Measurements from ENCODE around the gene COL4A1.

The COL4A1 gene

DNA sequence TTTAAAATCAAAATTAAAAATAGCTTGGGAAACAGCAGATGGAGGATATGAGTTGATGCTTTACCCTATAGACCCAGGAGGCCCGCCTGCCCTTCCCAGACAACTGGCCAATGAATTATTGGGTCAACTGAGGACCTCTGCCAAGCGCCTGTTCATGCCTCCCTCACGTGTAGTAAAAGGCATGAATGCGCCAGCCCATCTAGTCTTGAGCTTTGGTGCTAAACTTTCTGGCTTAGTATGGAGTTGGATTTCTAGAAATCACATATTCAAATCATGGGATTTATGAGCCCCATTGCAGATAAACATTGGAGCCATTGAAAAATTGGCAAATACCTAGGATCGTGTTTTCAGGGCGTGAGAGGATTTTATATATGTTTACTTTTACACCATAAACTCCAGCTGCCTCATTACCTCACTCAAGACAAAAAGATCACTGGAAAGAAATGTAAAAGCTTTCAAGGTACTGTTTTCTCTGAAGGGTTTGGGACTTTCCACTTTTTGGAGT is 47.2 kb upstream of the COL4A1 start:
- TF ChIP-seq, protein P1, sequence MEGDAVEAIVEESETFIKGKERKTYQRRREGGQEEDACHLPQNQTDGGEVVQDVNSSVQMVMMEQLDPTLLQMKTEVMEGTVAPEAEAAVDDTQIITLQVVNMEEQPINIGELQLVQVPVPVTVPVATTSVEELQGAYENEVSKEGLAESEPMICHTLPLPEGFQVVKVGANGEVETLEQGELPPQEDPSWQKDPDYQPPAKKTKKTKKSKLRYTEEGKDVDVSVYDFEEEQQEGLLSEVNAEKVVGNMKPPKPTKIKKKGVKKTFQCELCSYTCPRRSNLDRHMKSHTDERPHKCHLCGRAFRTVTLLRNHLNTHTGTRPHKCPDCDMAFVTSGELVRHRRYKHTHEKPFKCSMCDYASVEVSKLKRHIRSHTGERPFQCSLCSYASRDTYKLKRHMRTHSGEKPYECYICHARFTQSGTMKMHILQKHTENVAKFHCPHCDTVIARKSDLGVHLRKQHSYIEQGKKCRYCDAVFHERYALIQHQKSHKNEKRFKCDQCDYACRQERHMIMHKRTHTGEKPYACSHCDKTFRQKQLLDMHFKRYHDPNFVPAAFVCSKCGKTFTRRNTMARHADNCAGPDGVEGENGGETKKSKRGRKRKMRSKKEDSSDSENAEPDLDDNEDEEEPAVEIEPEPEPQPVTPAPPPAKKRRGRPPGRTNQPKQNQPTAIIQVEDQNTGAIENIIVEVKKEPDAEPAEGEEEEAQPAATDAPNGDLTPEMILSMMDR (IDR thresholded peaks at IDR 0.05; ENCODE audit: insufficient read depth, low read length): no peak
- TF ChIP-seq GABPA (IDR thresholded peaks at IDR 0.05; ENCODE audit: low read depth): no peak
- no peak for TF ChIP-seq SPI1 (IDR thresholded peaks at IDR 0.05; ENCODE audit: borderline replicate concordance, low read depth)
- no peak for TF ChIP-seq POLR2AphosphoS5 (IDR thresholded peaks at IDR 0.05; ENCODE audit: low read depth)
- TF ChIP-seq, protein P2, sequence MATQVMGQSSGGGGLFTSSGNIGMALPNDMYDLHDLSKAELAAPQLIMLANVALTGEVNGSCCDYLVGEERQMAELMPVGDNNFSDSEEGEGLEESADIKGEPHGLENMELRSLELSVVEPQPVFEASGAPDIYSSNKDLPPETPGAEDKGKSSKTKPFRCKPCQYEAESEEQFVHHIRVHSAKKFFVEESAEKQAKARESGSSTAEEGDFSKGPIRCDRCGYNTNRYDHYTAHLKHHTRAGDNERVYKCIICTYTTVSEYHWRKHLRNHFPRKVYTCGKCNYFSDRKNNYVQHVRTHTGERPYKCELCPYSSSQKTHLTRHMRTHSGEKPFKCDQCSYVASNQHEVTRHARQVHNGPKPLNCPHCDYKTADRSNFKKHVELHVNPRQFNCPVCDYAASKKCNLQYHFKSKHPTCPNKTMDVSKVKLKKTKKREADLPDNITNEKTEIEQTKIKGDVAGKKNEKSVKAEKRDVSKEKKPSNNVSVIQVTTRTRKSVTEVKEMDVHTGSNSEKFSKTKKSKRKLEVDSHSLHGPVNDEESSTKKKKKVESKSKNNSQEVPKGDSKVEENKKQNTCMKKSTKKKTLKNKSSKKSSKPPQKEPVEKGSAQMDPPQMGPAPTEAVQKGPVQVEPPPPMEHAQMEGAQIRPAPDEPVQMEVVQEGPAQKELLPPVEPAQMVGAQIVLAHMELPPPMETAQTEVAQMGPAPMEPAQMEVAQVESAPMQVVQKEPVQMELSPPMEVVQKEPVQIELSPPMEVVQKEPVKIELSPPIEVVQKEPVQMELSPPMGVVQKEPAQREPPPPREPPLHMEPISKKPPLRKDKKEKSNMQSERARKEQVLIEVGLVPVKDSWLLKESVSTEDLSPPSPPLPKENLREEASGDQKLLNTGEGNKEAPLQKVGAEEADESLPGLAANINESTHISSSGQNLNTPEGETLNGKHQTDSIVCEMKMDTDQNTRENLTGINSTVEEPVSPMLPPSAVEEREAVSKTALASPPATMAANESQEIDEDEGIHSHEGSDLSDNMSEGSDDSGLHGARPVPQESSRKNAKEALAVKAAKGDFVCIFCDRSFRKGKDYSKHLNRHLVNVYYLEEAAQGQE (IDR thresholded peaks at IDR 0.05; ENCODE audit: insufficient replicate concordance, low read depth): no peak
- no peak overlapping the region for H3K27ac ChIP-seq (replicated peaks)

GRCh38 chr13:110353339-110353977 is 46.5 kb upstream of the COL4A1 start:
- Histone ChIP-seq H3K27me3 (ENCODE audit: insufficient read depth, poor library complexity, severe bottlenecking) (no peaks in the 10 kb centered on the region), H3K27ac (replicated peaks) (no peak overlapping the region), H3K4me3 (replicated peaks; ENCODE audit: insufficient read depth, low read length) (no peak overlapping the region)
- DNase-seq (ENCODE audit: low read depth in 1 of 2, low spot score in 1 of 2): no peak
- TF ChIP-seq, protein P2 (IDR thresholded peaks at IDR 0.05; ENCODE audit: insufficient replicate concordance, low read depth): no peak

More for the DNA sequence above, 47.2 kb upstream of the COL4A1 start:
- Histone ChIP-seq H3K4me3 (replicated peaks; ENCODE audit: insufficient read depth, low read length) (no peak overlapping the region), H3K27me3 (ENCODE audit: insufficient read depth, poor library complexity, severe bottlenecking) (no peaks in the 10 kb centered on the region)
- DNase-seq (ENCODE audit: low read depth in 1 of 2, low spot score in 1 of 2): no peak

DNA sequence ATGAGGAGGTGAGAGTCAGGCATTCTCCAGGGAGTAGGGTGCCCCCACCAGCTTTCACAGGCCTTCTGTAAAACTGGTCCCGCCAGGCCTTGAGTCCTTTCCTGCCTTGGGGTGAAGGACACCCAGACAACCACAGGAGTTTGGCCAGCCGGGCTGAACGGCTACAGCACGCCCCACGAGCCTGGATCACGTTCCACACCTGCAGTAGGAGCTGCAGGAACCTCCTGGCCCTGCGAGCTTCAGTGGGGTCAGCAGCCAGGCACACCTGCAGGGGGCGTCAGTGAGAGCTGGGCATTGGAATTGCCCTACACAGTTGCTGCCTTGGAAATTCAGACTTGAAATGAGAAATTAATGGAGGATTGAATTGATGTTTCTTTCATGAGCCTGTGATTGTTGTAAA is 45.8 kb upstream of the COL4A1 start:
- no peak for DNase-seq (ENCODE audit: low read depth in 1 of 2, low spot score in 1 of 2)
- no peak overlapping the region for H3K27ac ChIP-seq (replicated peaks)
- no peak overlapping the region for H3K4me3 ChIP-seq (replicated peaks; ENCODE audit: insufficient read depth, low read length)
- no peak for TF ChIP-seq SPI1 (IDR thresholded peaks at IDR 0.05; ENCODE audit: borderline replicate concordance, low read depth)
- no peak for TF ChIP-seq GABPA (IDR thresholded peaks at IDR 0.05; ENCODE audit: low read depth)
- TF ChIP-seq, protein P1 (IDR thresholded peaks at IDR 0.05; ENCODE audit: insufficient read depth, low read length): no peak
- TF ChIP-seq, protein P2 (IDR thresholded peaks at IDR 0.05; ENCODE audit: insufficient replicate concordance, low read depth): no peak
- TF ChIP-seq POLR2AphosphoS5 (IDR thresholded peaks at IDR 0.05; ENCODE audit: low read depth): no peak
- H3K27me3 ChIP-seq (ENCODE audit: insufficient read depth, poor library complexity, severe bottlenecking): no peaks in the 10 kb centered on the region
